Measurements from ENCODE around the gene FBXO31. TPM values are rescaled to one million over a fixed set of nuclear protein-coding genes. Genes with fewer than 3 reads are reported as not detected.

The FBXO31 gene
- total RNA-seq, 2 donors from 2014 or later, result 57.9 to 161 TPM

DNA sequence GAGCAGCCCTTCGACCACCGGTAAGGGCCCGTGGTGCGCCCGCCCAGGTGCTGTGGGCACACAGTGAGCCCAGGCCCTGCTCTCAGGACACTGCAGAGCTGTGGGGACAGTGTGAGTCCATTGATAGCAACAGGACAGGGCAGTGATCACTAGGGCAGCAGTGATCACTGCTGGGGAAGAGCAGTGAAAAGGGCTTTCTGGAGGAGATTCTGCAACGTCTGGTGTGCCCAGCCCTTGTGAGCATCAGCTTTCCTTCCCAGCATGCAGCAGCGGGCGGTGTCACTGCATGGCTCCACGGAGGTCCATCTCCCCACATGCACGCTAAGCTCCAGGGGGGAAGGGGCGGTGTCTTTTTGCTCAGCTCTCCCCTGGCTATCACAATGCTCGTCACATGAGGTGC is 40.7 kb upstream of the FBXO31 start:
- no peak overlapping the region for H3K4me3 ChIP-seq
- no peaks in the 10 kb centered on the region for H3K27me3 ChIP-seq (replicated peaks; ENCODE audit: insufficient read depth)
- H3K9me3 ChIP-seq, result no peaks in the 10 kb centered on the region
- H3K4me1 ChIP-seq (ENCODE audit: control insufficient read depth in 1 of 2, low read depth in 2 of 2), result no peaks in the 10 kb centered on the region
- ATAC-seq (ENCODE audit: insufficient number of reproducible peaks, low FRiP score, low read depth) (no peak), DNase-seq (ENCODE audit: low spot score) (no peak)
- H3K36me3 ChIP-seq, result peaks cover 24% of the 10 kb centered on the region
- H3K27ac ChIP-seq, result no peak overlapping the region
- TF ChIP-seq, protein P1, sequence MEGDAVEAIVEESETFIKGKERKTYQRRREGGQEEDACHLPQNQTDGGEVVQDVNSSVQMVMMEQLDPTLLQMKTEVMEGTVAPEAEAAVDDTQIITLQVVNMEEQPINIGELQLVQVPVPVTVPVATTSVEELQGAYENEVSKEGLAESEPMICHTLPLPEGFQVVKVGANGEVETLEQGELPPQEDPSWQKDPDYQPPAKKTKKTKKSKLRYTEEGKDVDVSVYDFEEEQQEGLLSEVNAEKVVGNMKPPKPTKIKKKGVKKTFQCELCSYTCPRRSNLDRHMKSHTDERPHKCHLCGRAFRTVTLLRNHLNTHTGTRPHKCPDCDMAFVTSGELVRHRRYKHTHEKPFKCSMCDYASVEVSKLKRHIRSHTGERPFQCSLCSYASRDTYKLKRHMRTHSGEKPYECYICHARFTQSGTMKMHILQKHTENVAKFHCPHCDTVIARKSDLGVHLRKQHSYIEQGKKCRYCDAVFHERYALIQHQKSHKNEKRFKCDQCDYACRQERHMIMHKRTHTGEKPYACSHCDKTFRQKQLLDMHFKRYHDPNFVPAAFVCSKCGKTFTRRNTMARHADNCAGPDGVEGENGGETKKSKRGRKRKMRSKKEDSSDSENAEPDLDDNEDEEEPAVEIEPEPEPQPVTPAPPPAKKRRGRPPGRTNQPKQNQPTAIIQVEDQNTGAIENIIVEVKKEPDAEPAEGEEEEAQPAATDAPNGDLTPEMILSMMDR (IDR thresholded peaks at IDR 0.05), result no peak

DNA sequence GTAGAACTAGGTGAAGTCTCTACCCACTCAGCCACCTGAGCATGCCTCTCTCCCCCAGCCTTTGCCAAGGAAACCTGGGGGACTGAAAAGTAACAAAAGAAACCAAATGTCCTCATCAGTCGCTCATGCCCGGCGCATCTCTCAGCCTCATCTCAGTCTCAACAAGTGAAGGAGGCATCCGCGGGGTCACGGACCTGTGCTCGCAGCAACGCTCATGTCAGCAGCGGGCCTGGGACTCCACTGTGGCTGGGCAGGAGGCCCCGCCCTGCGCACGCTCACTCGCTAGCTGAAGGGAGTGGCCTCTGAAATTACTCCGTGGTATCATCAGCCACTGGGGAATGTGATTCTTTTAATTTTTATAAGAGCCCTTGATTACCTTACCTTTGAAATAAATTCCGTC is 39.9 kb upstream of the FBXO31 start:
- Histone ChIP-seq H3K4me3 (no peak overlapping the region), H3K27me3 (replicated peaks; ENCODE audit: insufficient read depth) (no peaks in the 10 kb centered on the region), H3K36me3 (peaks cover 25% of the 10 kb centered on the region), H3K27ac (no peak overlapping the region), H3K9me3 (no peaks in the 10 kb centered on the region), H3K4me1 (ENCODE audit: control insufficient read depth in 1 of 2, low read depth in 2 of 2) (no peaks in the 10 kb centered on the region)
- TF ChIP-seq, protein P1 (IDR thresholded peaks at IDR 0.05), result no peak
- no peak for DNase-seq (ENCODE audit: low spot score)
- no peak for ATAC-seq (ENCODE audit: insufficient number of reproducible peaks, low FRiP score, low read depth)

DNA sequence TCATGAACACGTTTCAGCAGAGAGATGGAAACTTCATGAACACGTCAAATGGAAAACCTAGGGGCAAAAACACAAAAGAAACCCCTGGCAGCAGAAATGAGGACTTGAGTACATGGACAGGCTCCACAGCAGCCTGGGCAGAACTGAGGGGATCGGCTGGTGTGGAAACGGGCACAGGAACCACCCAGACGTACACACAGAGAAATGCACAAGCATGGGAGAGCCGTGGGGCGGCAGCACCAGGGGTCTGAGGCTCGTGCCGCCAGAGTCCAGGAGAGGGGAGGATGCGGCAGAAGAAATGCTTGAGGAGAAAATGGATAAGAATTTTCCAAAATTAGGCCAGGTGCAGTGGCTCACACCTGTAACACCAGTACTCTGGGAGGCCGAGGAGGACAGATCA is 38.5 kb upstream of the FBXO31 start:
- Histone ChIP-seq H3K4me3 (no peak overlapping the region), H3K36me3 (peaks cover 35% of the 10 kb centered on the region), H3K27me3 (replicated peaks; ENCODE audit: insufficient read depth) (no peaks in the 10 kb centered on the region), H3K9me3 (no peaks in the 10 kb centered on the region), H3K4me1 (ENCODE audit: control insufficient read depth in 1 of 2, low read depth in 2 of 2) (no peaks in the 10 kb centered on the region), H3K27ac (no peak overlapping the region)
- ATAC-seq (ENCODE audit: insufficient number of reproducible peaks, low FRiP score, low read depth) (no peak), DNase-seq (ENCODE audit: low spot score) (no peak)
- TF ChIP-seq, protein P1 (IDR thresholded peaks at IDR 0.05), result no peak

DNA sequence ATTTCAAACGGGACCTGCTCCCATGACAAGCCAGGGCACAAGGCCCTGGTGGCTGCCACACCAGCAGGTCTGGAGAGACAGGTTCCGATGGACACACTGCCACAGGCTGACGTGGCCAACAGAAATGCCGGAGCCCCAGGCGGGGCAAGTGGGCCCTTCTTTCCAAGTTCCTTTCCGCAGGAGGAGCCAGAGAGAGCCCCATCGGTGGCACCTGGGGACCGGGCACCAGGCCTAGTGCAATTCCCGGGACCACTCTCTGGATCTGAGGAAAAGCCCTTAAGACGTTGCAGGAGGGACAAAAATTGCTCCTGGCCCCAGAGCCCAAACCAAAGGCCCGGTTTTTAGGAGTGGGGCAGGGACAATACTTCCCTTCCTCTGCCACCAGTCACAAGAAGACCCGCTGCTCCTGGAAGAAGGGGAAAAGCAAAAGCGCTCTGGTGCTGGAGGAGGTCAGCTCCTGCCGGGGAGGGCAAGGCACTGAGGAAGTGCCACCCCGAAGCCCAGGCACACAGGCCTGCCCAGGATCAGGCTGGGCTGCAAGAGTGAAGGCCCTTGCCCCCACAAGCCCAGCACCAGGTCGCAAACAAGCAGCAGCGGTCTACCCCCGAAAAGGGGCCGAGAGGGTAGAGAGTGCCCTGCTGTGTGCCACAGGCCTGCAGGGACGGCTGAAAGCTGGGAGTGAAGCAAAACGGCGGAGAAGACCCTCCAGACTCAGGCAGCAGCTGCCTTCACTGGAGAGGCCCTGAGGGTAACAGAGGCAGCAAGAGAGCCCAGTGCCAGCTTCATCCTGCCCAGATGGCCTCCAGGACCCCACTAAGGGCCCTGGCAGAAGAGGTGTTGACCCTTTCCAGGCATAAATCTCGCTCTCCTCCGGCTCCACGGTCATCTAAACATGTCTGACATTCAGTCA is 37.7 kb upstream of the FBXO31 start:
- Histone ChIP-seq H3K36me3 (peaks cover 38% of the 10 kb centered on the region), H3K27ac (no peak overlapping the region), H3K4me3 (no peak overlapping the region), H3K9me3 (no peaks in the 10 kb centered on the region), H3K27me3 (replicated peaks; ENCODE audit: insufficient read depth) (no peaks in the 10 kb centered on the region), H3K4me1 (ENCODE audit: control insufficient read depth in 1 of 2, low read depth in 2 of 2) (no peaks in the 10 kb centered on the region)
- TF ChIP-seq, protein P1 (IDR thresholded peaks at IDR 0.05), result no peak
- ATAC-seq (ENCODE audit: insufficient number of reproducible peaks, low FRiP score, low read depth), result no peak
- no peak for DNase-seq (ENCODE audit: low spot score)

DNA sequence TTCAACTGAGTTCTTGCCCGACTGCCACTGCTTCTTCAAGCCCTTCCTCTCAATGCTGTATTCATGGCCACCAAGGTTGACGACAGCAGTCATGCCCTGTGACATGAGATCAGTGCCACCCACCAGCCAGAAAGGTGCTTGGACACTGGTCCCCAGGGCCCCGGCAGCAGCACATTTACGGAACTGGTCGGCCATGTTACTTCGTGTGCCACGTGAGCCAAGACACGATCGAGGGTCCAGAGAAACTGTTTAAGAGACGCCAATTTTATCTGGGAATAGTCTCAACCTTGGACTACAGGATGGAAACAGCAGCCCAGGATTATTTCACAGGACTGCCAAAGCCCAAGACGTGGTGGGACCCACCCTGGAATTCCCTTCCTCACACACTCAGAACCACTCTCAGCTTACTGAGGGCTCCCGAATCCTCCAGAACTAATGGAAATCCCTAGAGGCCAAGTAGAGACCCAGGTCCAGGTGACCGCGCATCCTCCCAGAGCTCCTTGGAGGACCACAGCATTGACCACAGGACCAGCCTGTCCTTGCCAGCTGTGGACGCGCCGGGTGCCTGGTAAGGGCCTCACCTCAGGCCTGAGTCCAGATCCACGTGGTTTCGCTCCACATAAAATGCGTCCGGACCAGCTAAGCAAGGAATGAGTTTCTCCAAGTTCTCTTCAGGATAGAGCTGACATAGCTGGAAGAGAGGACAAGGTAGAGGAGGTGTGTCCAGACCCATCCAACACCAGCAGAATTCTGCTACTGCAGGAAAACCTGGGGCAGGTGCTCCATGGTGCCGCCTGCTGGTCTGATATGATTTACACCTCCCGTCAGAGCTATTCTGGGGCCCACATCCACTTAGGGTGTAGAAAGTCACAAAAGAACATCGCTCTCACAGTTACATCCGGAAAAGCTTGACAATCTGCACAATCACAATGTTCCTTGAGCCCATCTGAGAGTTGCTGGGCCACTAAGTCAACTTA is 36.7 kb upstream of the FBXO31 start:
- ATAC-seq (ENCODE audit: insufficient number of reproducible peaks, low FRiP score, low read depth), result no peak
- Histone ChIP-seq H3K4me1 (ENCODE audit: control insufficient read depth in 1 of 2, low read depth in 2 of 2) (no peaks in the 10 kb centered on the region), H3K4me3 (no peak overlapping the region), H3K9me3 (no peaks in the 10 kb centered on the region), H3K36me3 (peaks cover 48% of the 10 kb centered on the region), H3K27ac (no peak overlapping the region), H3K27me3 (replicated peaks; ENCODE audit: insufficient read depth) (no peaks in the 10 kb centered on the region)
- DNase-seq (ENCODE audit: low spot score), result no peak
- TF ChIP-seq, protein P1 (IDR thresholded peaks at IDR 0.05), result no peak

Data from thoracic aorta (tissue), 2 donors.